IMR-90 (cell line): Measurements from ENCODE around the gene HPN. TPM values are rescaled to one million over a fixed set of nuclear protein-coding genes. Genes with fewer than 3 reads are reported as not detected.

Experiments
- ATAC-seq: fragments of 200-7000 bp; cut with Tn5 transposase; 2 replicates; pipeline ENCODE4 v1.9.1; 2020; ENCODE audit warnings: low read depth, mild to moderate bottlenecking, moderate library complexity
- BruUV-seq: library from RNA; stranded (reverse); fragments of 400-500 nt; replicated peaks from 2 replicates; lab custom pipeline; 2021; lab: Mats Ljungman, UMichigan
- CTCF ChIA-PET: fragments of 300-600 bp; formaldehyde crosslinking; extraction: SDS; loops from one replicate; lab custom pipeline; 2021; ENCODE audit warnings: antibody characterized with exemption; lab: Yijun Ruan, JAX
- POLR2A ChIA-PET: fragments of 300-600 bp; sonication (Branson Sonifier 250); formaldehyde crosslinking; loops from one replicate; lab custom pipeline; 2022; ENCODE audit warnings: antibody characterized with exemption; ENCODE audit not compliant: unreplicated experiment; lab: Charles Lee
- DNase-seq: peaks from one replicate; pipeline ENCODE4 v3.0.0; 2013
- H2AFZ ChIP-seq: replicated peaks from 2 replicates; pipeline ENCODE3; 2013; ENCODE audit warnings: low read length, mild to moderate bottlenecking; ENCODE audit not compliant: poor library complexity
- H2AK5ac ChIP-seq: 2 replicates; pipeline ENCODE4 v1.6.1; 2013; ENCODE audit warnings: low read depth, low read length, inconsistent platforms
- H2AK9ac ChIP-seq: replicated peaks from 2 replicates; pipeline ENCODE3; 2013; ENCODE audit warnings: mild to moderate bottlenecking, low read depth, low read length, moderate library complexity; ENCODE audit not compliant: poor library complexity
- H2BK120ac ChIP-seq: 2 replicates; pipeline ENCODE4 v1.6.1; 2013; ENCODE audit warnings: low read depth, low read length, inconsistent platforms
- H2BK15ac ChIP-seq: 3 replicates; pipeline ENCODE4 v1.6.1; 2013; ENCODE audit warnings: low read depth, low read length, inconsistent platforms
- H2BK20ac ChIP-seq: 2 replicates; pipeline ENCODE4 v1.6.1; 2013; ENCODE audit warnings: low read depth, mild to moderate bottlenecking, inconsistent platforms, low read length, moderate library complexity
- H2BK5ac ChIP-seq: 2 replicates; pipeline ENCODE4 v1.6.1; 2013; ENCODE audit warnings: mild to moderate bottlenecking, low read depth, low read length, inconsistent platforms; ENCODE audit not compliant: poor library complexity, severe bottlenecking
- H3K14ac ChIP-seq: replicated peaks from 2 replicates; pipeline ENCODE4 v1.6.1; 2013; ENCODE audit warnings: low read depth, low read length, inconsistent platforms
- H3K18ac ChIP-seq: 2 replicates; pipeline ENCODE4 v1.6.1; 2013; ENCODE audit warnings: low read depth, low read length, control low read depth
- H3K23ac ChIP-seq: 2 replicates; pipeline ENCODE4 v1.6.1; 2013; ENCODE audit warnings: low read depth, low read length, inconsistent platforms
- H3K27ac ChIP-seq: 2 replicates; pipeline ENCODE4 v1.5.1; 2013; ENCODE audit warnings: mild to moderate bottlenecking, control low read depth, low read length; ENCODE audit not compliant: insufficient read depth
- H3K27me3 ChIP-seq: 2 replicates; pipeline ENCODE4 v1.6.1; 2013; ENCODE audit warnings: low read length; ENCODE audit not compliant: control insufficient read depth, insufficient read depth
- H3K36me3 ChIP-seq: 2 replicates; pipeline ENCODE4 v1.6.1; 2013; ENCODE audit warnings: low read length, mixed read lengths; ENCODE audit not compliant: control insufficient read depth, insufficient read depth
- H3K4ac ChIP-seq: 2 replicates; pipeline ENCODE4 v1.6.1; 2013; ENCODE audit warnings: low read depth, low read length, inconsistent platforms
- H3K4me1 ChIP-seq: 2 replicates; pipeline ENCODE4 v1.6.1; 2013; ENCODE audit warnings: low read length, mixed read lengths; ENCODE audit not compliant: control insufficient read depth, insufficient read depth
- H3K4me2 ChIP-seq: 2 replicates; pipeline ENCODE4 v1.6.1; 2013; ENCODE audit warnings: low read depth, mild to moderate bottlenecking, control low read depth, low read length, moderate library complexity
- H3K4me3 ChIP-seq: 2 replicates; pipeline ENCODE4 v1.5.1; 2013; ENCODE audit warnings: low read depth, mild to moderate bottlenecking, control low read depth, low read length, moderate library complexity; ENCODE audit not compliant: insufficient read depth
- H3K56ac ChIP-seq: 2 replicates; pipeline ENCODE4 v1.6.1; 2013; ENCODE audit warnings: low read length, inconsistent platforms; ENCODE audit not compliant: insufficient read depth; ENCODE audit errors: extremely low read depth
- H3K79me1 ChIP-seq, 2 experiments: 2 replicates each; pipeline ENCODE4 v1.6.1; 2013; ENCODE audit warnings: low read length in 2 of 2, inconsistent platforms in 1 of 2, low read depth in 1 of 2
- H3K9ac ChIP-seq: 2 replicates; pipeline ENCODE4 v1.6.1; 2013; ENCODE audit warnings: low read depth, low read length, control low read depth
- H3K9me1 ChIP-seq: 2 replicates; pipeline ENCODE4 v1.6.1; 2013; ENCODE audit warnings: low read length, inconsistent platforms; ENCODE audit not compliant: insufficient read depth
- H3K9me3 ChIP-seq: 2 replicates; pipeline ENCODE4 v1.6.1; 2013; ENCODE audit warnings: low read length; ENCODE audit not compliant: control insufficient read depth, insufficient read depth
- H4K20me1 ChIP-seq: 2 replicates; pipeline ENCODE4 v1.6.1; 2013; ENCODE audit warnings: low read length, inconsistent platforms; ENCODE audit not compliant: insufficient read depth
- H4K5ac ChIP-seq: 2 replicates; pipeline ENCODE4 v1.6.1; 2013; ENCODE audit warnings: mild to moderate bottlenecking, low read depth, low read length, control low read depth
- H4K8ac ChIP-seq, 2 experiments: 2 replicates each; pipeline ENCODE4 v1.6.1; 2013; ENCODE audit warnings: low read depth in 2 of 2, low read length in 2 of 2, control low read depth in 1 of 2, inconsistent platforms in 1 of 2
- H4K91ac ChIP-seq: 2 replicates; pipeline ENCODE4 v1.6.1; 2013; ENCODE audit warnings: low read depth, low read length, inconsistent platforms; ENCODE audit not compliant: insufficient read depth
- BHLHE40 ChIP-seq: fragments of 150-350 bp; IDR thresholded peaks from 2 replicates; pipeline ENCODE4 v1.6.1; 2016; ENCODE audit warnings: mild to moderate bottlenecking, low read depth, low read length
- CEBPB ChIP-seq: IDR thresholded peaks from 2 replicates; pipeline ENCODE4 v1.6.1; 2012; ENCODE audit warnings: low read depth, low read length, improper control_type of control experiment
- CTCF ChIP-seq: conservative IDR thresholded peaks from 2 replicates; pipeline ENCODE4 v1.5.1; 2012; ENCODE audit warnings: mild to moderate bottlenecking, low read depth, low read length, improper control_type of control experiment
- ELK1 ChIP-seq: fragments of 150-350 bp; IDR thresholded peaks from 2 replicates; pipeline ENCODE4 v1.6.1; 2016; ENCODE audit warnings: low read depth, mild to moderate bottlenecking, low read length, moderate library complexity, borderline replicate concordance
- FOS ChIP-seq: fragments of 150-350 bp; IDR thresholded peaks from 2 replicates; pipeline ENCODE4 v1.6.1; 2016; ENCODE audit warnings: low read depth, low read length
- MAFK ChIP-seq: IDR thresholded peaks from 2 replicates; pipeline ENCODE4 v1.6.1; 2012; ENCODE audit warnings: low read depth, low read length, improper control_type of control experiment
- MAZ ChIP-seq: IDR thresholded peaks from 2 replicates; pipeline ENCODE4 v1.6.1; 2012; ENCODE audit warnings: low read depth, mild to moderate bottlenecking, low read length, improper control_type of control experiment, moderate library complexity, borderline replicate concordance
- RAD21 ChIP-seq: IDR thresholded peaks from 2 replicates; pipeline ENCODE4 v1.6.1; 2012; ENCODE audit warnings: low read length, improper control_type of control experiment
- RCOR1 ChIP-seq: IDR thresholded peaks from 2 replicates; pipeline ENCODE4 v1.6.1; 2012; ENCODE audit warnings: mild to moderate bottlenecking, low read length, improper control_type of control experiment; ENCODE audit not compliant: insufficient replicate concordance
- RFX5 ChIP-seq: IDR thresholded peaks from 2 replicates; pipeline ENCODE4 v1.8.0; 2012; ENCODE audit warnings: low read depth, mild to moderate bottlenecking, low read length, moderate library complexity
- USF2 ChIP-seq: fragments of 150-350 bp; IDR thresholded peaks from 2 replicates; pipeline ENCODE4 v1.6.1; 2017; ENCODE audit warnings: mild to moderate bottlenecking, antibody characterized with exemption, low read length, low read depth
- WGBS, 2 experiments: methylation state at CpG; one replicate each; pipeline versions ENCODE4 v1.1.5 to v1.1.7; 2013; ENCODE audit warnings: missing lambda C conversion rate in 2 of 2; ENCODE audit not compliant: insufficient read length in 1 of 2; ENCODE audit errors: extremely low coverage in 2 of 2; 5-methylcytosine and 5-hydroxymethylcytosine counted together
- dilution Hi-C: fragments of 300-500 bp; cut with HindIII; formaldehyde crosslinking; loops from one replicate; pipeline ENCODE4 v1.14.3; 2018; ENCODE audit warnings: low sequenced_read_pairs; ENCODE audit not compliant: unreplicated experiment
- in situ Hi-C: fragments of 300-500 bp; cut with MboI; formaldehyde crosslinking; loops from 3 replicates; pipeline ENCODE4 v1.14.3; 2019; ENCODE audit warnings: low sequenced_read_pairs, inconsistent platforms, mixed read lengths
- intact Hi-C: fragments of 100-400 bp; cut with micrococcal nuclease; formaldehyde crosslinking; loops from 2 replicates; pipeline ENCODE4 v1.10.0; 2022
- polyA plus RNA-seq, 3 experiments: library from polyadenylated mRNA; depleted of rRNA; stranded (reverse); fragments of >200 nt; gene quantifications; 2 replicates each; pipeline ENCODE4 v1.2.3, GENCODE V29; 2012; ENCODE audit warnings: low replicate concordance in 1 of 3
- total RNA-seq: library from RNA; depleted of rRNA; stranded (reverse); fragments of >200 nt; gene quantifications from 2 replicates; pipeline ENCODE4 v1.2.3, GENCODE V29; 2012

The HPN gene
- total and polyA plus RNA-seq, 2 of the 4 experiments (the other 2 are of a cell fraction): not detected

GRCh38 chr19:35075202-35076025 is 33.9 kb downstream of the HPN start:
- Histone ChIP-seq H2BK20ac (no peak overlapping the region), H3K9me1 (no peaks in the 10 kb centered on the region), H3K4me1 (no peaks in the 10 kb centered on the region), H3K36me3 (no peaks in the 10 kb centered on the region), H3K27me3 (peaks cover 11% of the 10 kb centered on the region), H2AK5ac (no peak overlapping the region), H4K20me1 (no peaks in the 10 kb centered on the region), H3K9me3 (peaks cover 3% of the 10 kb centered on the region), H3K14ac (no peak overlapping the region), H2AFZ (no peak overlapping the region), H3K4ac (no peak overlapping the region), H3K56ac (no peak overlapping the region), H4K5ac (no peak overlapping the region), H3K79me1 (no peaks in the 10 kb centered on the region), H2BK120ac (no peak overlapping the region), H3K9ac (no peak overlapping the region), H2BK5ac (no peak overlapping the region), H3K4me2 (no peak overlapping the region), H2AK9ac (no peak overlapping the region), H3K4me3 (no peak overlapping the region), H4K8ac (no peak overlapping the region), H3K27ac (no peak overlapping the region), H3K18ac (no peak overlapping the region), H3K23ac (no peak overlapping the region), H4K91ac (no peak overlapping the region), H2BK15ac (no peak overlapping the region)
- CTCF ChIA-PET: no interaction called here
- intact Hi-C loops: no loop called here
- ATAC-seq: no peak
- TF ChIP-seq ELK1: no peak
- TF ChIP-seq RAD21: no peak
- no peak for TF ChIP-seq MAFK
- TF ChIP-seq RCOR1: no peak
- TF ChIP-seq BHLHE40: no peak
- no peak for TF ChIP-seq CTCF
- no peak for TF ChIP-seq RFX5
- TF ChIP-seq USF2: no peak
- no peak for TF ChIP-seq MAZ
- no peak for TF ChIP-seq CEBPB
- TF ChIP-seq FOS: no peak
- in situ Hi-C loops: no loop called here
- DNase-seq: no peak
- no TSS peak for BruUV-seq
- POLR2A ChIA-PET: no interaction called here
- WGBS, 2 experiments: 53% methylated on average over 7 of the region's 21 CpGs; no CpG with 5 or more reads in 1 of the 2 experiments
- dilution Hi-C loops: no loop called here
